ENCODE data around the gene MRPL27. TPM values are rescaled to one million over a fixed set of nuclear protein-coding genes. Genes with fewer than 3 reads are reported as not detected.

The MRPL27 gene
- total RNA-seq, 2 experiments from 2014 or later = 68.8 to 80.2 TPM

GRCh38 chr17:50356892-50357510, 16.0 kb downstream of the MRPL27 start:
- Histone ChIP-seq H3K79me2 (ENCODE audit: insufficient read depth, low read depth, low read length) (no peaks in the 10 kb centered on the region), H3K9me2 (ENCODE audit: insufficient read depth, low read length) (no peaks in the 10 kb centered on the region), H2AFZ (ENCODE audit: low read length) (no peak overlapping the region), H3K4me3 (ENCODE audit: low read depth, low read length, poor library complexity, severe bottlenecking) (no peak overlapping the region), H3K9me3 (ENCODE audit: low read length) (no peaks in the 10 kb centered on the region), H4K20me1 (ENCODE audit: insufficient read depth, low read length) (no peaks in the 10 kb centered on the region), H3K27ac (ENCODE audit: low read depth, low read length, poor library complexity, severe bottlenecking) (no peak overlapping the region), H3K4me2 (ENCODE audit: low read length) (no peak overlapping the region), H3K36me3 (ENCODE audit: insufficient read depth, low read length) (peaks cover 53% of the 10 kb centered on the region), H3K4me1 (ENCODE audit: insufficient read depth, low read length, poor library complexity, severe bottlenecking) (peaks cover under 1% of the 10 kb centered on the region)
- CTCF ChIA-PET (ENCODE audit: unreplicated experiment) = no interaction called here
- BruUV-seq (replicated peaks) = no TSS peak
- no peak for DNase-seq (ENCODE audit: low spot score)
- intact Hi-C loops (cut with micrococcal nuclease; ENCODE audit: unreplicated experiment) = no loop called here
- POLR2A ChIA-PET = no interaction called here
- TF ChIP-seq EZH2phosphoT487 (IDR thresholded peaks at IDR 0.05; ENCODE audit: borderline replicate concordance, low read depth, low read length) (no peak), CTCF (conservative IDR thresholded peaks at IDR 0.05; ENCODE audit: low read length) (no peak)

GRCh38 chr17:50356418-50356817, 16.6 kb downstream of the MRPL27 start:
- TF ChIP-seq EZH2phosphoT487 (IDR thresholded peaks at IDR 0.05; ENCODE audit: borderline replicate concordance, low read depth, low read length) = no peak
- no peaks in the 10 kb centered on the region for H3K9me3 ChIP-seq (ENCODE audit: low read length)
- POLR2A ChIA-PET = no interaction called here
- H2AFZ ChIP-seq (ENCODE audit: low read length) = no peak overlapping the region
- intact Hi-C loops (cut with micrococcal nuclease; ENCODE audit: unreplicated experiment) = no loop called here
- BruUV-seq (replicated peaks) = no TSS peak
- no peak overlapping the region for H3K4me2 ChIP-seq (ENCODE audit: low read length)
- H3K9me2 ChIP-seq (ENCODE audit: insufficient read depth, low read length) = no peaks in the 10 kb centered on the region
- no peaks in the 10 kb centered on the region for H3K4me1 ChIP-seq (ENCODE audit: insufficient read depth, low read length, poor library complexity, severe bottlenecking)
- CTCF ChIA-PET (ENCODE audit: unreplicated experiment) = no interaction called here
- no peaks in the 10 kb centered on the region for H3K79me2 ChIP-seq (ENCODE audit: insufficient read depth, low read depth, low read length)
- H3K27ac ChIP-seq (ENCODE audit: low read depth, low read length, poor library complexity, severe bottlenecking) = no peak overlapping the region
- H4K20me1 ChIP-seq (ENCODE audit: insufficient read depth, low read length) = no peaks in the 10 kb centered on the region
- no peak overlapping the region for H3K4me3 ChIP-seq (ENCODE audit: low read depth, low read length, poor library complexity, severe bottlenecking)
- H3K36me3 ChIP-seq (ENCODE audit: insufficient read depth, low read length) = peaks cover 53% of the 10 kb centered on the region
- DNase-seq (ENCODE audit: low spot score) = no peak

- H3K27ac ChIP-seq (ENCODE audit: low read depth, low read length, poor library complexity, severe bottlenecking) = no peak overlapping the region
- CTCF ChIA-PET (ENCODE audit: unreplicated experiment) = no interaction called here
- H3K79me2 ChIP-seq (ENCODE audit: insufficient read depth, low read depth, low read length) = no peaks in the 10 kb centered on the region
- H3K4me3 ChIP-seq (ENCODE audit: low read depth, low read length, poor library complexity, severe bottlenecking) = no peak overlapping the region
- no peak overlapping the region for H2AFZ ChIP-seq (ENCODE audit: low read length)
- intact Hi-C loops (cut with micrococcal nuclease; ENCODE audit: unreplicated experiment) = no loop called here
- no TSS peak for BruUV-seq (replicated peaks)
- H3K4me2 ChIP-seq (ENCODE audit: low read length) = no peak overlapping the region
- H3K36me3 ChIP-seq (ENCODE audit: insufficient read depth, low read length) = peaks cover 53% of the 10 kb centered on the region
- POLR2A ChIA-PET = no interaction called here
- H3K9me2 ChIP-seq (ENCODE audit: insufficient read depth, low read length) = no peaks in the 10 kb centered on the region
- H4K20me1 ChIP-seq (ENCODE audit: insufficient read depth, low read length) = no peaks in the 10 kb centered on the region
- no peak for DNase-seq (ENCODE audit: low spot score)
- H3K4me1 ChIP-seq (ENCODE audit: insufficient read depth, low read length, poor library complexity, severe bottlenecking) = no peaks in the 10 kb centered on the region
- TF ChIP-seq EZH2phosphoT487 (IDR thresholded peaks at IDR 0.05; ENCODE audit: borderline replicate concordance, low read depth, low read length) = no peak
- no peak for TF ChIP-seq CTCF (conservative IDR thresholded peaks at IDR 0.05; ENCODE audit: low read length)
- H3K9me3 ChIP-seq (ENCODE audit: low read length) = no peaks in the 10 kb centered on the region
Observed at GRCh38 chr17:50355701-50356341, 17.2 kb downstream of the MRPL27 start.

Measured in OCI-LY7 (cell line).